ENCODE data around the gene ZBTB3. TPM values are rescaled to one million over a fixed set of nuclear protein-coding genes. Genes with fewer than 3 reads are reported as not detected.

ZBTB3 gene
- total and polyA plus RNA-seq, 2 of the 13 experiments (the other 11 are each of a cell fraction or from before 2014, with no cell fraction given) = 3.4 to 5.2 TPM

DNA sequence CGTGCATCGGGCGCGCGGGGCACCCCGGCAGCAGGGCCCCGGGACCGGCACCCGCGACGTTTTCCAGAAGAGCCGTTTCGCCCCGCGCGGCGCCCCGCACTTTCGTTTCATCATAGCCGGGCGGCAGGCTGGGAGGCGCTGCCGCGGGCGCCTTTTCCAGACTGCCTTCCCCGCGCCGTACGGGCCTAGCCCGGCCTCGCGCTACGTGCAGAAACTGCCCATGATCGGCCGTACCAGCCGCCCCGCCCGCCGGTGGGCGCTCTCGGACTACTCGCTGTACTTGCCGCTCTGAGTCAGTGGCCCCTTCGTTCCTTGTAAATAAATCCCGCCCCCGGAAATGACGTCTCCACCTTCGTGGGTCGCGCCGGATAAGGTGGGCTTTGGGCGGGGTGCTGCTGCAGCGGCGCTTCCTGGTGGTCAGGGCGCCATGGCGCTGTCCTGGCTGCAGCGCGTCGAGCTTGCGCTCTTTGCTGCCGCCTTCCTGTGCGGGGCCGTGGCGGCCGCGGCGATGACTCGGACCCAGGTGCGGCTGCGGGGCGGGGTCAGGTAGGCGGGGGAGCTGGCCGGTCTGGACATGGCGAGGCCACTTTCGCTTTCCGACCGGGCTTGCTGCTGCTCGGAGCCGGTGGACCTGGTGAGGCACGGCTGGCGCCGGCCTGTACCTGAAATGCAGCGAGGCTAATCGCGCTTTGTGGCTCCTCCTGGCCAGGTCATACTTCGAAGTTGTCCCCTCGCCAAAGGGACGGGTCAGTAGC is 33.2 kb upstream of the ZBTB3 start, which contains the start of gene TMEM179B (continued):
- TF ChIP-seq, protein P1, sequence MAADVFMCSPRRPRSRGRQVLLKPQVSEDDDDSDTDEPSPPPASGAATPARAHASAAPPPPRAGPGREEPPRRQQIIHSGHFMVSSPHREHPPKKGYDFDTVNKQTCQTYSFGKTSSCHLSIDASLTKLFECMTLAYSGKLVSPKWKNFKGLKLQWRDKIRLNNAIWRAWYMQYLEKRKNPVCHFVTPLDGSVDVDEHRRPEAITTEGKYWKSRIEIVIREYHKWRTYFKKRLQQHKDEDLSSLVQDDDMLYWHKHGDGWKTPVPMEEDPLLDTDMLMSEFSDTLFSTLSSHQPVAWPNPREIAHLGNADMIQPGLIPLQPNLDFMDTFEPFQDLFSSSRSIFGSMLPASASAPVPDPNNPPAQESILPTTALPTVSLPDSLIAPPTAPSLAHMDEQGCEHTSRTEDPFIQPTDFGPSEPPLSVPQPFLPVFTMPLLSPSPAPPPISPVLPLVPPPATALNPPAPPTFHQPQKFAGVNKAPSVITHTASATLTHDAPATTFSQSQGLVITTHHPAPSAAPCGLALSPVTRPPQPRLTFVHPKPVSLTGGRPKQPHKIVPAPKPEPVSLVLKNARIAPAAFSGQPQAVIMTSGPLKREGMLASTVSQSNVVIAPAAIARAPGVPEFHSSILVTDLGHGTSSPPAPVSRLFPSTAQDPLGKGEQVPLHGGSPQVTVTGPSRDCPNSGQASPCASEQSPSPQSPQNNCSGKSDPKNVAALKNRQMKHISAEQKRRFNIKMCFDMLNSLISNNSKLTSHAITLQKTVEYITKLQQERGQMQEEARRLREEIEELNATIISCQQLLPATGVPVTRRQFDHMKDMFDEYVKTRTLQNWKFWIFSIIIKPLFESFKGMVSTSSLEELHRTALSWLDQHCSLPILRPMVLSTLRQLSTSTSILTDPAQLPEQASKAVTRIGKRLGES (CRISPR knock-in tag; IDR thresholded peaks at IDR 0.05; ENCODE audit: borderline replicate concordance) = no peak; the same call in 1 of the 2 replicates
- TF ChIP-seq ZNF441 (CRISPR knock-in tag; IDR thresholded peaks at IDR 0.05; ENCODE audit: borderline replicate concordance) (no peak), KDM5A (IDR thresholded peaks at IDR 0.05; ENCODE audit: borderline replicate concordance, low read length) (peak; percentile 66; the same call in 1 of the 2 replicates), ZNF350 (CRISPR knock-in tag; IDR thresholded peaks at IDR 0.05; ENCODE audit: borderline replicate concordance, low read depth) (peak; percentile 79; the same call in 1 of the 2 replicates), SP1 (IDR thresholded peaks at IDR 0.05) (no peak), SP1 (CRISPR knock-in tag; IDR thresholded peaks at IDR 0.05) (peak; percentile 88), DNMT1 (CRISPR knock-in tag; IDR thresholded peaks at IDR 0.05) (peak; percentile 84; the same call in 1 of the 2 replicates), KDM3A (CRISPR knock-in tag; IDR thresholded peaks at IDR 0.05; ENCODE audit: low read depth) (peak; percentile 87), GATAD1 (CRISPR knock-in tag; IDR thresholded peaks at IDR 0.05) (peak; percentile 92), ZSCAN21 (CRISPR knock-in tag; IDR thresholded peaks at IDR 0.05; ENCODE audit: borderline replicate concordance) (peak; percentile 97; the same call in 1 of the 2 replicates), TCF12 (IDR thresholded peaks at IDR 0.05) (no peak), TCF12 (CRISPR knock-in tag; IDR thresholded peaks at IDR 0.05) (peak; percentile 67; the same call in 1 of the 2 replicates), TARDBP (CRISPR knock-in tag; IDR thresholded peaks at IDR 0.05) (peak; percentile 93), BRCA1 (CRISPR knock-in tag; IDR thresholded peaks at IDR 0.05) (peak; percentile 75; the same call in 1 of the 2 replicates), SNRNP70 (IDR thresholded peaks at IDR 0.05; ENCODE audit: low read depth, low read length) (0 out of 2 replicates have a peak, but pooled peaks have one; percentile 40), SUZ12 (IDR thresholded peaks at IDR 0.05; ENCODE audit: low read depth, low read length) (no peak), MTF1 (CRISPR knock-in tag; IDR thresholded peaks at IDR 0.05) (no peak; the same call in 1 of the 2 replicates), ZNF670 (CRISPR knock-in tag; IDR thresholded peaks at IDR 0.05; ENCODE audit: borderline replicate concordance) (no peak), HNRNPH1 (optimal IDR thresholded peaks at IDR 0.05; ENCODE audit: low read depth, low read length) (no peak), ZNF761 (CRISPR knock-in tag; conservative IDR thresholded peaks at IDR 0.05) (peak; percentile 83), KDM5B (CRISPR knock-in tag; IDR thresholded peaks at IDR 0.05; ENCODE audit: borderline replicate concordance) (peak; percentile 80; the same call in 1 of the 2 replicates), ZNF775 (CRISPR knock-in tag; IDR thresholded peaks at IDR 0.05; ENCODE audit: borderline replicate concordance) (0 out of 2 replicates have a peak, but pooled peaks have one; percentile 55), ZNF552 (CRISPR knock-in tag; IDR thresholded peaks at IDR 0.05; ENCODE audit: borderline replicate concordance) (0 out of 2 replicates have a peak, but pooled peaks have one; percentile 34), CBX5 (CRISPR knock-in tag; IDR thresholded peaks at IDR 0.05; ENCODE audit: borderline replicate concordance) (peak; percentile 71; the same call in 1 of the 2 replicates)
- TF ChIP-seq, protein P2, sequence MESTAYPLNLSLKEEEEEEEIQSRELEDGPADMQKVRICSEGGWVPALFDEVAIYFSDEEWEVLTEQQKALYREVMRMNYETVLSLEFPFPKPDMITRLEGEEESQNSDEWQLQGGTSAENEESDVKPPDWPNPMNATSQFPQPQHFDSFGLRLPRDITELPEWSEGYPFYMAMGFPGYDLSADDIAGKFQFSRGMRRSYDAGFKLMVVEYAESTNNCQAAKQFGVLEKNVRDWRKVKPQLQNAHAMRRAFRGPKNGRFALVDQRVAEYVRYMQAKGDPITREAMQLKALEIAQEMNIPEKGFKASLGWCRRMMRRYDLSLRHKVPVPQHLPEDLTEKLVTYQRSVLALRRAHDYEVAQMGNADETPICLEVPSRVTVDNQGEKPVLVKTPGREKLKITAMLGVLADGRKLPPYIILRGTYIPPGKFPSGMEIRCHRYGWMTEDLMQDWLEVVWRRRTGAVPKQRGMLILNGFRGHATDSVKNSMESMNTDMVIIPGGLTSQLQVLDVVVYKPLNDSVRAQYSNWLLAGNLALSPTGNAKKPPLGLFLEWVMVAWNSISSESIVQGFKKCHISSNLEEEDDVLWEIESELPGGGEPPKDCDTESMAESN (CRISPR knock-in tag; conservative IDR thresholded peaks at IDR 0.05) = peak; percentile 92; the same call in 1 of the 2 replicates
- TF ChIP-seq, protein P3, sequence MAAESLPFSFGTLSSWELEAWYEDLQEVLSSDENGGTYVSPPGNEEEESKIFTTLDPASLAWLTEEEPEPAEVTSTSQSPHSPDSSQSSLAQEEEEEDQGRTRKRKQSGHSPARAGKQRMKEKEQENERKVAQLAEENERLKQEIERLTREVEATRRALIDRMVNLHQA (CRISPR knock-in tag; IDR thresholded peaks at IDR 0.05) = no peak
